Measurements from ENCODE around the gene SZT2.

- TF ChIP-seq NRF1 (conservative IDR thresholded peaks at IDR 0.05; ENCODE audit: low read depth, low read length) (no peak), SMC3 (IDR thresholded peaks at IDR 0.05; ENCODE audit: borderline replicate concordance, low read length) (no peak), POLR2AphosphoS5 (IDR thresholded peaks at IDR 0.05; ENCODE audit: low read length) (no peak), PAX8 (IDR thresholded peaks at IDR 0.05) (no peak), MTA2 (IDR thresholded peaks at IDR 0.05; ENCODE audit: low read depth) (no peak)
- TF ChIP-seq, protein P1, sequence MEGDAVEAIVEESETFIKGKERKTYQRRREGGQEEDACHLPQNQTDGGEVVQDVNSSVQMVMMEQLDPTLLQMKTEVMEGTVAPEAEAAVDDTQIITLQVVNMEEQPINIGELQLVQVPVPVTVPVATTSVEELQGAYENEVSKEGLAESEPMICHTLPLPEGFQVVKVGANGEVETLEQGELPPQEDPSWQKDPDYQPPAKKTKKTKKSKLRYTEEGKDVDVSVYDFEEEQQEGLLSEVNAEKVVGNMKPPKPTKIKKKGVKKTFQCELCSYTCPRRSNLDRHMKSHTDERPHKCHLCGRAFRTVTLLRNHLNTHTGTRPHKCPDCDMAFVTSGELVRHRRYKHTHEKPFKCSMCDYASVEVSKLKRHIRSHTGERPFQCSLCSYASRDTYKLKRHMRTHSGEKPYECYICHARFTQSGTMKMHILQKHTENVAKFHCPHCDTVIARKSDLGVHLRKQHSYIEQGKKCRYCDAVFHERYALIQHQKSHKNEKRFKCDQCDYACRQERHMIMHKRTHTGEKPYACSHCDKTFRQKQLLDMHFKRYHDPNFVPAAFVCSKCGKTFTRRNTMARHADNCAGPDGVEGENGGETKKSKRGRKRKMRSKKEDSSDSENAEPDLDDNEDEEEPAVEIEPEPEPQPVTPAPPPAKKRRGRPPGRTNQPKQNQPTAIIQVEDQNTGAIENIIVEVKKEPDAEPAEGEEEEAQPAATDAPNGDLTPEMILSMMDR (IDR thresholded peaks at IDR 0.05 in 2 of 3, conservative IDR thresholded peaks at IDR 0.05 in 1 of 3; ENCODE audit: control insufficient read depth in 2 of 3, extremely low read depth in 1 of 3, insufficient read depth in 1 of 3, low read depth in 3 of 3, low read length in 3 of 3), result no peak
- TF ChIP-seq, protein P2, sequence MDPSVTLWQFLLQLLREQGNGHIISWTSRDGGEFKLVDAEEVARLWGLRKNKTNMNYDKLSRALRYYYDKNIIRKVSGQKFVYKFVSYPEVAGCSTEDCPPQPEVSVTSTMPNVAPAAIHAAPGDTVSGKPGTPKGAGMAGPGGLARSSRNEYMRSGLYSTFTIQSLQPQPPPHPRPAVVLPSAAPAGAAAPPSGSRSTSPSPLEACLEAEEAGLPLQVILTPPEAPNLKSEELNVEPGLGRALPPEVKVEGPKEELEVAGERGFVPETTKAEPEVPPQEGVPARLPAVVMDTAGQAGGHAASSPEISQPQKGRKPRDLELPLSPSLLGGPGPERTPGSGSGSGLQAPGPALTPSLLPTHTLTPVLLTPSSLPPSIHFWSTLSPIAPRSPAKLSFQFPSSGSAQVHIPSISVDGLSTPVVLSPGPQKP (IDR thresholded peaks at IDR 0.05; ENCODE audit: low read depth, low read length), result no peak
Measured at GRCh38 chr1:43484367-43484766, 94.7 kb downstream of the SZT2 start.

Measured in GM12878 (cell line).